ENCODE results near the gene RPL5. TPM values are rescaled to one million over a fixed set of nuclear protein-coding genes. Genes with fewer than 3 reads are reported as not detected.
A peak's percentile ranks its signal among the peaks of the same experiment; 100 is the strongest.

Gene RPL5
- polyA plus RNA-seq, 6 donors from 2014 or later, result 1,555 to 2,814 (median 2,267) TPM

DNA sequence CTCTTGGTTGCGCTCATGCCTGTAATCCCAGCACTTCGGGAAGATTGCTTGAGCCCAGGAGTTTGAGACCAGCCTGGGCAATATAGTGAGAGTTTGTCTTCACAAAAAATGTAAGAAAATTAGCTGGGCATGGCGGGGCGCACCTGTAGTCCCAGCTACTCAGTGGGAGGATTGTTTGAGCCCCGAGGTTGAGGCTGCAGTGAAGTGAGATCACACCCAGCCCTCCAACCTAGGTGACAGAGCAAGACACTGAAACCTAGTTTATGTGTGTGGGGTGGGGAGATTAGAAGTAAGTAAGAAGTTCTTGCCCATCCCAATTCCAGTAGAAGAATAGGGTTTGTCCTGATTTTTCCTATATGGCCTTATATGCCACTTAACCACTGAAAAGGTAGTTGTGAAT, 2.0 kb downstream of the RPL5 start:
- ATAC-seq (ENCODE audit: low read depth in 2 of 2), result no peak
- Mint-ChIP-seq H3K4me3 (peak overlapping the region; percentile 21 to 100 (median 80)), H3K4me1 (peaks cover 40 to 65% (median 49%) of the 10 kb centered on the region in 3 donors), H3K9me3 (no peaks in the 10 kb centered on the region), H3K27ac (peak overlapping the region; percentile 49 to 99 (median 98)), H3K36me3 (peaks cover 13 to 16% of the 10 kb centered on the region in 2 donors), H3K27me3 (no peaks in the 10 kb centered on the region)
- no peak for DNase-seq

- ATAC-seq (ENCODE audit: low read depth in 2 of 2), result no peak
- DNase-seq, result no peak
- Mint-ChIP-seq H3K9me3 (no peaks in the 10 kb centered on the region), H3K27ac (peak overlapping the region; percentile 2 to 98 (median 57)), H3K4me3 (peak overlapping the region in 5 of 8 donors; percentile 3 to 100 (median 25)), H3K27me3 (no peaks in the 10 kb centered on the region), H3K36me3 (peaks cover 16 to 18% of the 10 kb centered on the region in 2 donors), H3K4me1 (peaks cover 40 to 71% (median 56%) of the 10 kb centered on the region in 3 donors)
Observed at GRCh38 chr1:92834617-92835016, 2.8 kb downstream of the RPL5 start.

DNA sequence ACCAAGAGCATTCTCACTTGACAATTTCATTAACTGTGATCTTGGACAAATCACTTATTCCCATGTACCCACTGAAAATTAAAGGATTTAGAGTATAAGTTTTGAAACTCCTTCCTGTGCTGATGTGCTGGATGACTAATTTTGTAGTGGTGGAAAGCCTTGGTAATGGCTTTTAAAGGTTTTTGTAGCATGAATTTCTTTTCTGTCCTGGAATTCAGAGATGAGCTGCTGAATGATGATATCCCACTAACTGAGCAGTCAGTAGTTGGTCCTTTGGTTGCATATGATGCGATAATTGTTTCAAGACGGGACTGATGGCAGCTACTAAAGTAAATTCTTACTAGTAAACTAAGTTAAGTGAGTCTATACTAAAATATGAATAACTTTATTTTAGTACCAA, 5.2 kb downstream of the RPL5 start:
- peak overlapping the region in 2 of 6 donors; percentile 43 to 63 for H3K27ac Mint-ChIP-seq
- no peaks in the 10 kb centered on the region for H3K27me3 Mint-ChIP-seq
- H3K9me3 Mint-ChIP-seq, result no peaks in the 10 kb centered on the region
- H3K36me3 Mint-ChIP-seq, result peaks cover 23 to 30% of the 10 kb centered on the region in 2 donors
- DNase-seq (no peak), ATAC-seq (ENCODE audit: low read depth in 2 of 2) (no peak)
- H3K4me3 Mint-ChIP-seq, result no peak overlapping the region
- peaks cover 40 to 74% (median 61%) of the 10 kb centered on the region in 3 donors for H3K4me1 Mint-ChIP-seq

DNA sequence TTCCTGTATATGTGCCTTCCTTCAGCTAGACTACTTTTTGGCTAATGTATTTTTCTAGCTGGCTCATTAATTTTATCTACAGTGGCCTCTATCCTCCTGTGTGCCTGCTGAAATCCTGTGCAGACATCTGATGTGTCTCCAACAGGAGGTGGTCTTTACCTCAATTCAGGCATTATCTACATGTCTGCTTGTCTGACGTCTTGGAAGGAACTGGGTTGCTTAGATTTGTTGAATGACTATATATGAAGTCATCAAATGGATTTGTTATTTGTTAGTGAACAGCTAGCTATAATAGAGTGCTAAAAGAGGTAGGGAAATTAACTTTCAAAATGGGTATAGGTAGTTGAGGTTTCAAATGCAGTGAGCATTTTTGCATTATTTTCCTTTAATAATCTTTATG, 6.7 kb downstream of the RPL5 start:
- peaks cover 31 to 61% (median 50%) of the 10 kb centered on the region in 3 donors for H3K4me1 Mint-ChIP-seq
- no peaks in the 10 kb centered on the region for H3K9me3 Mint-ChIP-seq
- H3K27ac Mint-ChIP-seq, result peak overlapping the region in 4 of 6 donors; percentile 5 to 63 (median 40)
- ATAC-seq (ENCODE audit: low read depth in 2 of 2) (no peak), DNase-seq (no peak)
- H3K4me3 Mint-ChIP-seq, result peak overlapping the region in 1 of 8 donors; percentile 71
- peaks cover 27 to 38% of the 10 kb centered on the region in 2 donors for H3K36me3 Mint-ChIP-seq
- H3K27me3 Mint-ChIP-seq, result no peaks in the 10 kb centered on the region

DNA sequence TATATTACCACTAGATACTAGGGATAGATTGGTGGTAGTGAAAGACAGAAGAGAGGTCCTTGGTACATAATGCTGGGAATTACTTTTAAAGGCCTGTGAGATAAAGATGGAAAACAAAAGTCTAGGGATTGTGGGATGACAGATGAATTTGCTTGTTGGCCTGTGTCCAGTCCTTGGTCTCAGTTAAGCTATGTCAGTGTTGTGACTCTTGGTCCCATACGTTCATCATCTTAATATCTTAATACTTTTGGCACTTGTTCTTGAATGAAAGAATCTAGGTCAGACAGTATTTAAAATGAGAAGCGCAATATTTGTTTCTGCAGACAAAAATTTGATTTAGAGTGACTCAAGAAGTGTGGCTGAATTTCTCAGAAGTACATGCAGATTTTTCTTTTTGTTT, 7.6 kb downstream of the RPL5 start:
- H3K36me3 Mint-ChIP-seq, result peaks cover 28 to 47% of the 10 kb centered on the region in 2 donors
- peak overlapping the region in 2 of 6 donors; percentile 47 to 63 for H3K27ac Mint-ChIP-seq
- no peaks in the 10 kb centered on the region for H3K27me3 Mint-ChIP-seq
- no peak for DNase-seq
- no peak for ATAC-seq (ENCODE audit: low read depth in 2 of 2)
- H3K4me3 Mint-ChIP-seq, result no peak overlapping the region
- H3K9me3 Mint-ChIP-seq, result no peaks in the 10 kb centered on the region
- H3K4me1 Mint-ChIP-seq, result peaks cover 22 to 52% (median 42%) of the 10 kb centered on the region in 3 donors

- no peaks in the 10 kb centered on the region for H3K9me3 Mint-ChIP-seq
- H3K36me3 Mint-ChIP-seq, result peaks cover 23 to 47% of the 10 kb centered on the region in 2 donors
- peak overlapping the region in 3 of 6 donors; percentile 22 to 63 (median 40) for H3K27ac Mint-ChIP-seq
- DNase-seq, result no peak
- peaks cover 16 to 40% (median 30%) of the 10 kb centered on the region in 3 donors for H3K4me1 Mint-ChIP-seq
- no peak for ATAC-seq (ENCODE audit: low read depth in 2 of 2)
- no peak overlapping the region for H3K4me3 Mint-ChIP-seq
- no peaks in the 10 kb centered on the region for H3K27me3 Mint-ChIP-seq
Observed at GRCh38 chr1:92840600-92840999, 8.8 kb downstream of the RPL5 start.

DNA sequence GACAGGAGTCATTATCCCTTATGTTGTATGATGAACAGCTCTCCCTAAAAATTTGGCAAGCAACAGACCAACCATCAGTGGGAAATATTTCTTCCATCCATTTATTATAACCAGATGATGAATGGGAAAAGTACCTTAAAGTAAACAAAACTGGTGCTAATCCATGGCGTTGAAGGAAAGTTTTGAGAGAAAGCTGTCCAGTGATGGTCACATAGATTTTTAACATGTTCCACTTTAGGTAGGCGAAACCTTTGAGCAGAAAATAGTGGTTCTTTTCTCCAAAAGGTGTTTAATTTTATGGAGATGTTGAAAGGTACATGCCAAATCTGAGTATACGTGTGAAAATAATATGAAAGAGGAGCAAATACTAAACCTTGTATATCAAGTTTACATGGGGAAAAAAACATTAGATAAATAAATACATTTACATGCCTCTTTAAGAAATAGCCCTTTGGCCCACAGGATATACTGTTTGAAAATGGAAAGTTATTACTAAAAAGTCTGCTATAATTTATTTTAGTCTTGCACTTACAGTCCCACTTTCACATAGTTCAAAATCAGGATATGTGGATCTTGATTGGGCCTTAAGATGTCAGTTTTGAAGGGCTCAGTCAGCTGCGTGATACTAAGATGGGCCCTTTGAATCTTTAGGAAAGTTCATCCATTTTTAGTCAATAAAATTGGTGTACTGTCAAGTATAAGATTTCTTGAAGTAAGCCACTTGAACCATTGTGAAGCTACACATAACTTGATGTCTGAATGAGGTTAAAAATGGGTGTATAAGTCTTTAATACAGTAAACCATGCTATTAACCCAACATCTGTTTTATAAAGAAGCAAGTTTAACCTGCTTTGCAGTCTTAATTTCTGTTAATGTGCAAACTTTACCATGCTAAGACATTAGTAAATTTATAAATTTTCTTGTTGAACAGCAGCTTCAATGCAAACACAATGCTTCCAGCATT, 10.5 kb downstream of the RPL5 start:
- no peak for DNase-seq
- peaks cover 23 to 39% of the 10 kb centered on the region in 2 donors for H3K36me3 Mint-ChIP-seq
- peaks cover 13 to 28% (median 26%) of the 10 kb centered on the region in 3 donors for H3K4me1 Mint-ChIP-seq
- no peak for ATAC-seq (ENCODE audit: low read depth in 2 of 2)
- H3K27me3 Mint-ChIP-seq, result no peaks in the 10 kb centered on the region
- no peak overlapping the region for H3K4me3 Mint-ChIP-seq
- H3K27ac Mint-ChIP-seq, result peak overlapping the region in 3 of 6 donors; percentile 39 to 90 (median 61)
- no peaks in the 10 kb centered on the region for H3K9me3 Mint-ChIP-seq

DNA sequence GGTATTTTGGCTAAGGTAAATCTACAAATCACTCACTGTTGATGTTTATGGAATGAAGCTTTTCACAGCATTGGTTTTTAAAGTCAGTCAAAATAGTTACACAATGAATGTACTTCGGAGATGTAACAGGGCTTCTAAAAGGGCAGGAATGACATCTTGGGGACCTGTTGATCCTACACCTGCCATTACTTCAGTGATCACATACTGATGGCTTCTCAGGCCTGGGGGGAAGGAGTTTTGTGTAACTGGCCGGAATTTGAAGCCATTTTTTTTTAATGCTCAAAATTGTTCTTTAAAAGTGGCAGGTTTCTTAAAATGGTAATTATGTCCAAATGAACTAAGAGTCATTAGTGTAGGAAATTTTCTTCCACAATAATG, 11.2 kb downstream of the RPL5 start:
- Mint-ChIP-seq H3K4me3 (no peak overlapping the region), H3K9me3 (no peaks in the 10 kb centered on the region), H3K27me3 (no peaks in the 10 kb centered on the region), H3K27ac (peak overlapping the region in 3 of 6 donors; percentile 39 to 90 (median 44)), H3K36me3 (peaks cover 23 to 34% of the 10 kb centered on the region in 2 donors), H3K4me1 (peaks cover 8 to 21% (median 20%) of the 10 kb centered on the region in 3 donors)
- DNase-seq, result no peak
- ATAC-seq (ENCODE audit: low read depth in 2 of 2), result no peak

DNA sequence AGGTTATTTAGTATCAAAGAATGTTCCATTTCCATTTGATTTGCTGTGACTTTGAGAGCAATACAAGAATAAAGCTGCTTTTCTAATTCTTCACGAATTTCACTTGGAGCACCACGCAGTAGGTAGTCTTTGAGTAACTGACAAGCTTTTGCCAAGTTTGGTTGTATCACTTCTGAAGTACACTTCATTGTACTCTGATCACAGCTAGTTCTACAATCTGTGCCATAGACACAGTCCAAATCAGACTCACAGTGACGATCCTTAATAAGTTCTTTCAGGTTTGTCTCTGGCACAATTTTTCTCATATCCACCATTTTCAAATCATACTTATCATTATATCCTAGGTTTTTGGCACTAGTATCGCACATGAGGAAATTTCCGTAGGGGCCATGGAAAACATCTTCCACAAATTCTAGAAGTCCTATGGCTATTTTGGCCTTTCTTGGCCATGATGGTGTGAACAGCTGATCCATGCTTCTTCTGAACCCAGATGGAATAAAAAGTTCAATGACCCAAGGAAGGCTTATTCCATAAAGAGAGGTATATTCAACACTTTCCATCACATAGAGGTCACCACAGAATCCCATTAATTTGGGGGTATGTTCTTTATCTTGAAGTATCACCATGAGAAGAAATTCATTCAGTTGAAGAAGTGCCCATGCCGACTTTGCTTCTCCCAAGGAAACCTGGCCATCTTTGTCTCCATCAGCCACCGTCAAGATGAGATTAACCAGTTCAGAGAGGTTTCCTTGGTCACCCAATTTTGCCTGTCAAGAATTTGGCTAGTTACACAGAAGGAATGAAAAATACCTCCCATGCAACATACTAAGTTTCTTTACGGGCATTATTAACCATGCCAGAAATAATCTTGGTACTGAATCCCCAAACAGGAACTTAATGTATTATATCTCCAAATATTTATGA, 11.9 kb downstream of the RPL5 start:
- H3K27me3 Mint-ChIP-seq, result no peaks in the 10 kb centered on the region
- ATAC-seq (ENCODE audit: low read depth in 2 of 2), result no peak
- peaks cover 8 to 21% (median 18%) of the 10 kb centered on the region in 3 donors for H3K4me1 Mint-ChIP-seq
- peak overlapping the region in 4 of 6 donors; percentile 6 to 44 (median 30) for H3K27ac Mint-ChIP-seq
- no peak for DNase-seq
- no peaks in the 10 kb centered on the region for H3K9me3 Mint-ChIP-seq
- peaks cover 23 to 34% of the 10 kb centered on the region in 2 donors for H3K36me3 Mint-ChIP-seq
- no peak overlapping the region for H3K4me3 Mint-ChIP-seq

DNA sequence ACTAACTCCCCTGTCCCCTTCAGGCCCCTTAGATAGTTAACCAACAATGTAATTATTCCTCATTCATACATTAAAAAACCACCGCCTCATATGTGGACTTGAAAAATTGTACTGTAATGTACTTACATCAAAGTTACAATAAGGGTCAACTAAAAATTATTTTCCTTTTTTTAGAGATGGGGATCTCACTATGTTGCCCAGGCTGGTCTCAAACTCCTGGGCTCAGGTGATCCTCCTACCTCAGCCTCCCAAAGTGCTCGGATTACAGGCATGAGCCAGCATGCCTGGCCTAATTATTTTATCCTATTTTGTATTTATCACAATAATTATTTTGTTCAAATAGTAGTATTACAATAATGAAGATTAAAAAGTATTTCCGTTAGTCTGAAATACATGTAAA, 12.6 kb downstream of the RPL5 start:
- H3K4me1 Mint-ChIP-seq, result peaks cover 7 to 15% (median 11%) of the 10 kb centered on the region in 3 donors
- H3K27me3 Mint-ChIP-seq, result no peaks in the 10 kb centered on the region
- no peak for ATAC-seq (ENCODE audit: low read depth in 2 of 2)
- H3K27ac Mint-ChIP-seq, result peak overlapping the region in 2 of 6 donors; percentile 21 to 34
- no peaks in the 10 kb centered on the region for H3K9me3 Mint-ChIP-seq
- no peak overlapping the region for H3K4me3 Mint-ChIP-seq
- no peak for DNase-seq
- peaks cover 23 to 31% of the 10 kb centered on the region in 2 donors for H3K36me3 Mint-ChIP-seq

GRCh38 chr1:92845908-92846307, 14.1 kb downstream of the RPL5 start:
- Mint-ChIP-seq H3K4me3 (no peak overlapping the region), H3K27ac (no peak overlapping the region), H3K4me1 (peaks cover 3 to 7% (median 4%) of the 10 kb centered on the region in 3 donors), H3K36me3 (peaks cover 15 to 22% of the 10 kb centered on the region in 2 donors), H3K9me3 (no peaks in the 10 kb centered on the region), H3K27me3 (no peaks in the 10 kb centered on the region)
- ATAC-seq (ENCODE audit: low read depth in 2 of 2) (no peak), DNase-seq (no peak)

GRCh38 chr1:92848201-92848600, 16.4 kb downstream of the RPL5 start:
- no peak for ATAC-seq (ENCODE audit: low read depth in 2 of 2)
- no peaks in the 10 kb centered on the region for H3K9me3 Mint-ChIP-seq
- no peak overlapping the region for H3K4me3 Mint-ChIP-seq
- H3K36me3 Mint-ChIP-seq, result peaks cover 7 to 13% of the 10 kb centered on the region in 2 donors
- peak overlapping the region in 4 of 6 donors; percentile 32 to 37 (median 35) for H3K27ac Mint-ChIP-seq
- peaks cover 13 to 20% (median 15%) of the 10 kb centered on the region in 3 donors for H3K4me1 Mint-ChIP-seq
- no peak for DNase-seq
- H3K27me3 Mint-ChIP-seq, result no peaks in the 10 kb centered on the region

GRCh38 chr1:92850019-92850418, 18.2 kb downstream of the RPL5 start:
- H3K4me1 Mint-ChIP-seq, result peaks cover 26 to 36% (median 30%) of the 10 kb centered on the region in 3 donors
- peaks cover 7 to 8% of the 10 kb centered on the region in 2 donors for H3K36me3 Mint-ChIP-seq
- no peak for ATAC-seq (ENCODE audit: low read depth in 2 of 2)
- DNase-seq, result no peak
- no peaks in the 10 kb centered on the region for H3K27me3 Mint-ChIP-seq
- no peak overlapping the region for H3K4me3 Mint-ChIP-seq
- H3K27ac Mint-ChIP-seq, result peak overlapping the region in 1 of 6 donors; percentile 89
- H3K9me3 Mint-ChIP-seq, result peaks cover 0 to 5% (median 0%) of the 10 kb centered on the region in 7 donors
